Stimulated activated CD8-positive, alpha-beta memory T cell treated with anti-CD3 and anti-CD28 coated beads, Interleukin-15, amount 100 ng/mL, for 1 hour (primary cell): ENCODE measurements around the gene RPRD1B.
"Not testable (repeated sequence)": the region's sequence is repeated elsewhere in the genome, so short reads cannot be mapped to it uniquely, and the experiment has no call there.

Experiments used
- DNase-seq: peaks from one replicate; pipeline ENCODE4 v3.0.0-alpha.2; 2020; ENCODE audit warnings: low read depth

RPRD1B gene

DNA sequence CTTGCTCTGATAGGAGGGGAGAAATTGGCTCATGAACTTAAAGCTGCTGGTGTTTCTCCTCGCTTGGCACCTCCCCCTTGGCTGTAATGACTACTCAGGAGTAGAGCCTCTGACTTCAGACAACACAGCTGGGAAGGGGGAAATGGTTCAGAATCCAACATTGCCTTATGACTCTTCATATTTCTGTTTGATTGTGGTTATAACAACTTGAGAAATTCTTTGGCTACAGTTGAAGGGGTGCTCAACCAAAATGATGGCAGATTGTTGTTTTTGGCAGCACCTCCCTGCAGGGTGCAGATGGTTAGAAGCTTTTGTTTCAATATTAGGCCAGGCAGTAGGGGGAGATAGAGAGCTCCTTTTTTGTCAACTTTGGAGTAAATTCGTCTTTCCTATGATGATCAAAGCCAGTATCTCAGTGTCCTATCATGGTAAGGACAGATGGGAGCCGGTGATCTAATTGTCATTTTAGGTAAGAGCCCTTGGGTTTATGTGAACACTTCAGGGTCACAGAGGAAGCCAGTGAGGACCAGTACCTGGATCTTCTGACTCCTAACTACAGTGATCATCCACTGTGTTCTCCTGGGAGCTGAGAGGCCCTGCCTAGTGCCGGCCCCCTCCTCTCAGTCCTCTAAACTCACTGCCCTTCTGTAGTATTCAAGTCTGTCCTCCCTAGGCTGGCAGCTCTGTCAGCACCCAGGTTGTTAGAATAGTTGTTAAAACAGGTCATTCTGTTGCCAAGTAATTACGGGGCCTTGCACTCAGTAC is 39.9 kb downstream of the RPRD1B start:
- no peak for DNase-seq

DNA sequence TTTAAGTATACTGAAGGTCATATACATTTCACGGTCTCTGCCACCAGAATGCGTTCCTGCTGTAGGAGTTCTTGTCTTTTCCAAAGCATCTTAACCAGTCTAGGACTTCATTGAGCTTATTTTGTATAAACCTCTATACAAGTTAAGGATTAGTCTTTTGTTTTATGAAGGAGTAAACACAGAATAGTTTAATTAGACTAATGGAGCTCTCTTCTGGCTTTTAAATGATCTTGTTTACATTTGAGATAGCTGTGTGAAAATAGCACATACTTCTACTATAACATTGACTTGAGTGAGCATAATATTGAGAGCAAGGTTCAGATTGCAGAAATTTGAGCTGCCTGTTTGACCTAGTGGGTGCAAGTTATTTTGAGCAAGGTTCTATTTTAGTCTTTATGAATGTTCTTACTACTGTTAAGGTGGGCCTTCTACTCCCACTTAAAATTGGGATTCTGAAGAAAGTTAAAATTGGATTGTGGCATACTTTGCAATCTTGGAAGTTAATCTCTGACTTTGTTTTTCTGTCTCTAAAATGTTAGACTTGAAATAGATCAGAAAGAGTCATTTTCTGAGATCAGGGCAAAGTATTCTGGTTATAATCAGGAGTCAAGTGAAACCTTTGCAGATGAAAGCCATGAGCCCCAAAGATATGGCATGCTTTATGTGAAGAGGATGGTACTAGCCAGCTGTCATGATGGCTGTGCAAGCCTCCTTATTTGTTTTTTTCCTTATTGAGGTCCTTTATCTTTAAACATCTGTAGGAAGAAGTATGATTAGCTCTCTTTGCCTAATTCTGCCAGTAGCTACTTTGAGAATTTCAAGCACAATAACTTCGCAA is 41.8 kb downstream of the RPRD1B start:
- no peak for DNase-seq

GRCh38 chr20:38076548-38076947 is 43.0 kb downstream of the RPRD1B start:
- DNase-seq: no peak

DNA sequence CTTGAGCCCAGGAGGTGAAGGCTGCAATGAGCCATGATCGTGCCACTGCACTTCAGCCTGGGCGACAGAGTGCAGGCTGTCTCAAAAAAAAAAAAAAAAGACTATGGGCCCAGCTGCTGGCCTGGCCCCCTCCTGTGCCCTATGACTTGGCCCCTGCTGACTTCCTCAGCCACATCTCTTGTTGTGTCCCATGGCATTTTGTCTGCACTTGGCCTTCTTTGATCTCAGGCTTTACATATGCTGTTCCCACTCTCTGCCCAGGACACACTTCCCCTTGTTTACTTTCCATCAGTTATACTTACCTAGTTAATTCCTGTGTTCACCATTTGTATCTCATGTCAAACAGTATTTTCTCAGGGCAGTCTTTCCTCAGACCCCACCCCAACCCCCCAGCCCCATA is 44.5 kb downstream of the RPRD1B start:
- DNase-seq: no peak

DNA sequence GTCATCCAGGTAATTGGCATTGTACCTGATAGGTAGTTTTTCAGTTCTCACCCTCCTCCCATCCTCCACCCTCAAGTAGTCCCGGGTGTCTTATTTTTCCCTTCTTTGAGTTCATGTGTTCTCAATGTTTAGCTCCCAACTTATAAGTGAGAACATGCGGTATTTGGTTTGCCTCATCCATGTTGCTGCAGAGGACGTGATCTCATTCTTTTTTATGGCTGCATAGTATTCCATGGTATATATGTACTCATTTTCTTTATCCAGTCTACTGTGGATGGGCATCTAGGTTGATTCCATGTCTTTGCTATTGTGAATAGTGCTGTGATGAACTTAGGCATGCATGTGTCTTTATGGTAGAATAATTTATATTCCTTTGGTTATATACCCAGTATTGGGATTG is 45.8 kb downstream of the RPRD1B start:
- no peak for DNase-seq

DNA sequence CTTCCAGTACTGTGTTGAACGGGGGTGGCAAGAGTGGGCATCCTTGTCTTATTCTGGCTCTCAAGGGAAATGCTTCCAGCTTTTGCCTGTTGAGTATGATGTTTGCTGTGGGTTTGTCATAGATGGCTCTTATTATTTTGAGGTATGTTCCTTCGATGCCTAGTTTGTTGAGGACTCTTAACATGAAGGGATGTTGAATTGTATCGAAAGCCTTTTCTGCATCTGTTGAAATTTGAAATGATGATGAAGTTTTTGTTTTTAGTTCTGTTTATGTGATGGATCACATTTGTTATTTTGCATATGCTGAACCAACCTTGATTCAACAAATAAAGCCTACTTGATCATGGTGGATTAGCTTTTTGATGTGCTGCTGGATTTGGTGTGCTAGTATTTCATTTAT is 48.0 kb downstream of the RPRD1B start:
- no peak for DNase-seq

DNA sequence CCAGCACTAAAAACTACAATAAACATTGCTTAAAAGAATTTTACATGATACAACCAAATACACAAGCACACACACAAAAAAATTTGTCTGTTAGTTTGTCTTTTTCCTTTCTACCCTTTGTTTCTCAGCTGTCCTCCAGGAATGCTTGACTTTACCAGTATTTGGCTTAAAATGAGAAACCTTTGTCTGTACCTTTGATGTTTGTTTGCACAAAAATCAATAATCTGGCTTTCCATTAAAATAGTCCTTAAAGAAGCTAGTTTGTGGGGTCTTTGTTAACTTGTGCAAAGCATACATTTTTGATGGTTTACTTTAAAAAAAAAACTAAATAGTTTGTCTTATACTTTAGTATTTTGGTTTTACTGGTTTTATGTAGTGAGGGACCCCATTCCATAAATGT is 49.3 kb downstream of the RPRD1B start:
- DNase-seq: no peak

DNA sequence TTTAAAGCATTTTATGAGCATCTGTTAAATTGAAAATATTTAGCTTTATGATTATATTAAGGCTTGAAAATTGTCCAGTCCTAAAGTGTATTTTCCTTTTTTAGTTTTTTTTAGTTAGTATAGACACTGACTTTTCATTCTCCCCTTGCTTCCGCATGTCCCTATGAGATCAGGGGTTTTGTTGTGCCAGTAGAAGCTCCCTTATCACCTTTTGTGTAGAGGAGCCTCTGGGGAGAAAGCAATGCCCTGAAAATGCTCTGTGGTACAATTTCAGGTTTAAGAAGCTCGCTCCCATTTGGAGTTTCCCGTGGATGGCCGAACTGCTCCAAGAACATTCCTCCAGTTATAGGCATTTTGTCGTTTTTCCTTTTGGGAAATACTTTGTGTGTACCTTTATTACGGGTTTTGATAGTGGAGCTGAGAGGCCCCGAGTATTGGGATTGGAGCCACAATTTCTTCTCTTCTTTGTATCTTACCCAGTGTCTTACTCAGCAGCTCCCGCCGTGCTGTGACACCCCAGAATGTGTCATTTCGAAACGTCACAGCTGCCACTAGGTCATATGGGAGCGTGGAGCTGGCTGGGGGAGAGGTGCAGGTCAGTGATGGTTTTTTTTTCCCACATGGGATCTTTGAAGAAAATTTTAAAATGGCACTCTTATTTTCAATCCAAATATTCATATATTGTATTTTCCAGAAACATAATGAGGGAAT is 49.9 kb downstream of the RPRD1B start:
- no peak for DNase-seq

DNA sequence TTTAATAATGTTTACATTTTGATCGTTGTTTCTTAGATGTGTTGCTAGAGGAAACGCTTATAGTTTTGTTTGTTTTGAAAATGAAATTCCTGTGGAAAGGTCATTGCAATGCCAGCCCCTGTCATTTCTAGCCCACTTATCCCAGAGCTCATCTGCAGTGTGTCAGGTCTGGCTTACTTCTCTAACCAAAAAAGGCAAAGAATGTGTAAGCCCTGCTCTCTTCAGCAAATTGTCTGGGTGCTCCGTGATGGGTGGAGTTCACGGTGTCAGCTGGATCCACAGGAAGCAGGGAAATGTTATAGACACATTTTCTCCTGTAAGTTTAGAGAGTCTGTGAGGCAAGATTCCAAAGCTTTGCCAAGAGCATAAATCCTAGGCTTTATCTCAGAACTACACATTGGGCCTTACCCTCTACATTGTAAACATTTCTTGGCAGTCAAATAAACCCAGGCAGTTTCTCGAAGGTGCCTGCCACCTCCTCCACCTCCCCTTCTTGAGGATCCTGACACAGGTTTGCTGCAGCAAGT is 50.9 kb downstream of the RPRD1B start:
- DNase-seq: no peak

DNA sequence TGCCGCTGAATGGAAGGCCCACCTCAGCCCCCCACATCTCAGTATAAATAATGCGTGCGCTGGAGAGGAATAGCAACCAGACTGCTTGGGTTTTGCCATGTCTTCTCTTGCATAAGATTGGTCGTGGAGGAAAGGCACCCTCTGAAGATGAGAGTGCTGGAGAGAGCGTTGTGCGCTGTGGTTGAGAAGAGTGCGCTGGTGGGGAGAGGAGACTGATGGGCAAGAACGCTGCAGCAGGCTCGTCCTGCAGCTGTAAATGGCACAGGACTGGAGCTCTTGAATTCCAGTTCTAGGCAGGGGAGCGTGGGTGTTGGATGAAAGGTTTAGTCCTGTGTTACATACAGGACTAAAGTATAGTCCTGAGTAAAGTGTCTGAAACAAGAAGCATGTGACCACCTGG is 51.5 kb downstream of the RPRD1B start:
- no peak for DNase-seq

- no peak for DNase-seq
These were observed 56.0 kb downstream of the RPRD1B start for GRCh38 chr20:38089500-38089899.

DNA sequence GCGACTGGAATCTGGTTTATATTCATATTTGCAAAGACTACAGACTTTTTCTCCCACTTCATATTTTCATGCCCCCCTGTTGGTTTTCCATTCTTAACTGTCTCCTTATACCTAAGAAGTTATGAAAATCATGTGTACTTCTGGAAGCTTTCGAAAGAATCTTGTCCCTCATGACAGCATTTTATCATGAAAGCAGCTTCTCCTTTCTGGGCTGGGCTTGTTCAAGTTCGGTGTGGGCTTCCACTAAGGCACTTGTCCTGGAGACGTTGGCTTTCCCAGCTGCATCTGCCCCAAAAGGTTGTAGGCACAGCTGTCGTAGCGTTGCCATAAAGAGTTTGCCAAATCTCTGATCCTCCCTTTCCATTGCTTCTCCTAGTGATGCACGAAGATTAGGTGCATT is 56.5 kb downstream of the RPRD1B start:
- no peak for DNase-seq

DNA sequence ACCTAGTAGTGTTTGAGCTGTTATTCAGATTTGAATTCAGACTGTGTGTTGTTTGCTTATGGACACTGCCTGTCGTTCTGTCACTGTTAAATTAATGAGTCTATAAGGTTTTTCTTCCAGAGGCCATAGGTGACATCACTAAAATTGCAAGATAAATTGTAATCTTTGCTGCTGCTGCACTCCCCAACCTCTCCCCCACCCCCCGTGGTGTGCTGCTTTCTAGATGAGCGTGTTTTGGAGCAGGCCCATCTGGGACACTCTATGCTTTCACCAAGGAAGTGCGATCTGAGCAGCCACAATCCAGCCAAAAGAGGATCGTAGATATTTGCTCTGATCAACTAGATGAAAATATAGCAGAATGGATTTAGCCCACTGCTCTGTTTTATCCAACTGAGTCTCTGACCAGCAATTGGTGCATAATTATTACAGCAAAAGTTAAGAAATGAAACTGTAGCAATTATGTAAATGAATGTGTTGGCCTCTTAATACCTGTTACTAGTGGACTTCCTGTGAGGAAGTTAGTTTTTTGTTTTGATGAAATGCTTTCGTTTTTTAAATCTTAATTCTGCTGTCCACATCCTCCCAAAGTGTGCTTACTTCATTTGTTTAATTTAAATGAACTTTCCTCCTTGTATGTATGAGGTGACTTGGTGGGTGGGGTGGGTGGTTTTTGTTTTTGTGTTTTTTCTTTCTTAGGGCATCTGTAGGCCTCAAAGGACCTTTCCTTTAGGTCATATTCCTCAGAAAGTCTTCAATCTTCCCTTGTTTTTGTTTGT is 58.1 kb downstream of the RPRD1B start:
- no peak for DNase-seq

- no peak for DNase-seq
These were observed 58.8 kb downstream of the RPRD1B start for GRCh38 chr20:38092260-38092857.

DNA sequence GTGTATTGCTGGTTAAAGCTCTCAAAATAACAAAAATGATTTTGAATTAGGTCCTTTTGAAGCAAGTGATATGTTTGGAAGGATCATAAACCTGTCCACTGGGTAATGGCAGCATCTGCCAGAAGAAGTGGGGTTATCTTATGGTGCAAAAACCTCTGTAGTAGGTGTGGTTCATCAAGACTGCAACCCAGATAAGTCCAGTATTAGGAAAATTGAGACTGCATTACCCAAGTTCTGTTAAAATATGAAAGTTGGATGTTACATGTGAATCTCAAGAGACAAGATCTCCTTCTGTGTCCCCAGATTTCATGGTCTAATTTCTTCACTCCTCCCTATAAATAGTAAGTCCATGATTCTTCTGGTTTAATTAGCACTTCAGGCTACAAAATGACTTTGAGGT is 59.4 kb downstream of the RPRD1B start:
- no peak for DNase-seq

DNA sequence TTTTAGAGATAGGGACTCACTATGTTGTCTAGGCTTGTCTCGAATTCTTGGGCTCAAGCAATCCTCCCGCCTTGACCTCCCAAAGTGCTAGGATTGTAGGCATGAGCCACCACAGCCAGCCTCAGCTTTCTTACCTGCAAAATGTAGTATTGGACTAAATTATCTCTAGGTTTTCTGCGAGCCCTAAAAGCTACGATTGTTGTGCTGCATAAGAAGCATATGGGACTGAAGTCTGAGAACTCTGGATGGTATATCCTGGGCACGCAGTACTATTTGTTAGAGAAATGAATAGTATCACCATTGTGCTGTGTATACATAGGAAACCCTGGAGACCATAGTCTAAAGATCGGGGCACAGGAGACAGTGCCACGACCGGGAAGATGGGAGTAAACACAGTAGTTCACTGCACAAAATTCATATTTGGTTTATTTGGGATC is 60.1 kb downstream of the RPRD1B start:
- no peak for DNase-seq

- no peak for DNase-seq
These were observed 60.9 kb downstream of the RPRD1B start for GRCh38 chr20:38094373-38094891.

DNA sequence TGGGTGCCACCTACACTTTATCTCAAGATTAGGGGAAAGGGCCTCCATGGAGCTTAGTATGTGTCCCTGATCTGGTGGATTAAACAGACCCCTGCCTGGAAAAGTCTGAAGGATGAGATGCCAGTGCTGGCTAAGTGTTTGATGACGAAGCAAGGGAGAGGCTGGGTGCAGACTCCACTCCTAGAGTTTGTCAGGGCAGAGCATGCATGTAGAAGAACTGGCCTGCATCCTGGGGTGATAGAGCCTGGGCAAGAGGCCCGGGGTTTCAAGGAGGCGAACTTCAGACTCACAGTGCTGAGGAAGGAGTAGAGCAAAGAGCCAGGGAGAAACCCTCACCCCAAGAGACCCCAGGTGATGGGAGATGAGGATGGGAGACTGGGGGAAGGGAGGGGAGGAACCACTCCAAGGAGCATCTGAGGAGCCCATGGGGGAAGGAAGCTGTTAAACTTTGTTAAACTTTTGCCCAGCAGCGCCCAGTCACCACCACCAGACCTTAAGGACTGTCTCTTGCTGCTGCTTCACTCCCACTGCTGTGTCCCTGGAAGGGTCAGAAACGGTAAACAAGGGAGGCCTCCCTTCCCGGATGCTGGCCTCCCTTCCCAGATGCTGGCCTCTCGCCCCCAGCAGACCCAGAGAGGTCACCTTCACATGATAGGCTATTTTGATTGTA is 61.6 kb downstream of the RPRD1B start:
- DNase-seq: no peak

DNA sequence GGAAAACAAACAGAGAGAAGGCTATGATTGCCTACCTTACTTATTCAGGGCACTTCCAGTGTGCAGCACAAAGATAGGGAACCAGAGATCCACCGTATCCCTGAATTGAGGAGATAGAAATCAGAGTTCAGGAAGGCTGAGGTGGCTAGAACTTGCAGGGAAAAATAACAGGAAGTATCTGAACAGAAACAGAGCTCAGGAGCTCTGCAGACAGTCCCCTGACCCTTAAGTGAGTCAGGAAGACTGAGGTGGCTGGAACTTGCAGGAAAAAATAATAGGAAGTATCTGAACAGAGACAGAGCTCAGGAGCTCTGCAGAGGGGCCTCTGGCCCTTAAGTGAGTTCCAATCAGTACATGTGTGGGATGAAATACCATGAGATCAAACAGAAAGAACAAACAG is 65.4 kb downstream of the RPRD1B start:
- no peak for DNase-seq

DNA sequence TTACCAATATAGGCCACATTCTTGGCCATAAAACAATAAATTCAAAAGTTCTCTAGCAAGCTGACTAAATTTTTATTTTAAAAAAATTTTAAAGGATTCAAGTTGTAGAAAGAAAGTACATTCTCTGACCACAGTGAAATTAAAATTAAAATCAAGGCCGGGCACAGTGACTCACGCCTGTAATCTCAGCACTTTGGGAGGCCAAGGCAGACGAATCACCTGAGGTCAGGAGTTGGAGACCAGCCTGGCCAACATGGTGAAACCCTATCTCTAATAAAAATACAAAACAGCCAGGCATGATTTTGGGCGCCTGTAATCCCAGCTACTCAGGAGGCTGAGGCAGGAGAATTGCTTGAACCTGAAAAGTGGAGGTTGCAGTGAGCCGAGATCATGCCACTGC is 68.7 kb downstream of the RPRD1B start:
- DNase-seq: not testable (repeated sequence)

GRCh38 chr20:38104285-38104684 is 70.7 kb downstream of the RPRD1B start:
- no peak for DNase-seq
